DMS79 (cell line): ENCODE measurements around the gene PSRC1.

ENCODE experiments used
- DNase-seq: peaks from one replicate; lab custom pipeline; 2025; lab: John Stamatoyannopoulos, UW

The PSRC1 gene

DNA sequence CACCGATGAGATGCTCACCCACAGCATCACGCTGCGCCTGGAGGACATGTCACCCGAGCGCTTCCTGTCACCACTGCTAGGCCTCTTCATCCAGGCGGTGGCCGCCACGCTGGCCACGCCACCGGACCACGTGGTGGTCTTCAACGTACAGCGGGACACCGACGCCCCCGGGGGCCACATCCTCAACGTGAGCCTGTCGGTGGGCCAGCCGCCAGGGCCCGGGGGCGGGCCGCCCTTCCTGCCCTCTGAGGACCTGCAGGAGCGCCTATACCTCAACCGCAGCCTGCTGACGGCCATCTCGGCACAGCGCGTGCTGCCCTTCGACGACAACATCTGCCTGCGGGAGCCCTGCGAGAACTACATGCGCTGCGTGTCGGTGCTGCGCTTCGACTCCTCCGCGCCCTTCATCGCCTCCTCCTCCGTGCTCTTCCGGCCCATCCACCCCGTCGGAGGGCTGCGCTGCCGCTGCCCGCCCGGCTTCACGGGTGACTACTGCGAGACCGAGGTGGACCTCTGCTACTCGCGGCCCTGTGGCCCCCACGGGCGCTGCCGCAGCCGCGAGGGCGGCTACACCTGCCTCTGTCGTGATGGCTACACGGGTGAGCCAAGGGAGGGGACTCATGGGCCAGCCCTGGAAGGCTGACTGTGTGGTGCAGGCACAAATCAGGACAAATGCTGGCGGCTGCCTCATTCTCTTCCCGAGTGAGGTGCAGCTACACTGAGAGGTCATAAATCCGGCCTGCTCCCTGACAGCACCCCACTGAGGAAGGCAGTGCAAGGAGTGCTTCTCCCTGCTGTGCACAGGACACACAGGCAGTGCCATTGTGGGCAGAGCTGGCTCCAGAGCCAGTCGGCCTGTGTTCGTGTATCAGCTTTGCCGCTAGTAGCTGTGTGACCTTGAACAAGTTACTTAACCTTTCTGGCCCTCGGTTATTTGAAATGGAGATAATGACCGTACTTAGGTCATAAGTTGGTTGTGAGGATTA, 24.2 kb downstream of the PSRC1 start:
- DNase-seq: no peak

DNA sequence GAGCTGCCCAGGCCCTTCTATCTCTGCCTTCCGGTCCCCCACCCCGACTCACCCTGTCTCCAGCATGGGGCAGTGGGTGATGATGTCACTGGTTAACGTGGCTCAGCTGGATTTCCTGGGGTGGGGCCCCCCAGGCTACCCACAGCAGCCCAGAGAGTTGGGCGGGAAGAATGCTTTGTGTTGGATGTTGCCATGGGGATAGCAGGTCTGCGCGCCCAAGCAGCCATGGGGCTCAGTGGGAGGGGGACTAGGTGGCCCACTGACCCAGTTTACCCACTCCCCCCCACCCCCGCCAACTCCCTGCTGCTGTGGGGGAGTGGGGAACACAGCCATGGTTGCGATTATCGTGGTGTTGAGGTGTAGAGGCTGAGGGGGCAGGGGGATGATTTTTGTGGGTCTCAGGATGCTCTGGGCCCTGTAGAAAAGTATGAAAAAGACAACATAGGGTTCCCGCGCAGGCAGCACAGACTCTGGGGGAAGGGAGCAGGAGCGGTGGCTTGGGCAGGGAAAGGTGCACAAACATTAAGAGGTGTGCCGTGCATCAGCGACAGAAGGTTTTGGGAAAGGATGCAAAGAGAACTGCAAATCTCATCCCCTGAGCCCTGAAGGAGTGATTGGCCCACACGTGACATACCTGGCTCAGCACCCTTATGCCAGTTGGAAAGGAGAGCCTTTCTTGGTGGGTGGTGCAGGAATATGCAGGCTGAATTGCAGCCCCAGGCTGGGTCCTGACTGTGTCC, 25.1 kb downstream of the PSRC1 start:
- no peak for DNase-seq

DNA sequence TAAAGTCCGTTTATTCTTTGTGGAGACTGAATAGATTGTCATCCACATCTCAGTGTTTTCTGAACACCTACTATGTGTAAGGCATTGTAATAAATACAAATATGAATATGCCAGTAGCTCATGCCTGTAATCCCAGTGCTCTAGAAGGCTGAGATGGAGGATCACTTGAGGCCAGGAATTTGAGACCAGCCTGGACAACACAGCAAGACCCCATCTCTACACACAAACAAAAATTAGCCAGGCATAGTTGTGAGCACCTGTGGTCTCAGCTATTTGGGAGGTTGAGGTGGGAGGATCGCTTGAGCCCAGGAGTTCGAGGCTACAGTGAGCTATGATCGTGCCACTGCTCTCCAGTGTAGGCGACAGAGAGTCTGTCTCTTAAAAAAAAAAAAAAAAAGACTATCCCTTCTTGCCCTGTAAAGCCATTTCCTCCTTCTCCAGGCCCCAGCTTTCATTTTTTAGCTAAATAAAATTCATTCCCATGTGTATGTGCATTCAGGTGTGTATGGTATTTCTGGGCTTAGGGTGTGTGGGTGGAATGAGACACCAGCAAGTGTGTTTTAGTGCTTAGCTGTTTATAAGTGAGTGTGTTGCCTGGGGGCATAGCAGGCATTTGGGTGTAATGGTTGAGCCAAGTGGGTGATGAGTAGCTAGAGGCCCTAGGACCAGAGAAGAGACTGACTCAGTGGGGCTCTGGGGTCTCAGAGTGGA, 25.8 kb downstream of the PSRC1 start:
- DNase-seq: no peak

DNA sequence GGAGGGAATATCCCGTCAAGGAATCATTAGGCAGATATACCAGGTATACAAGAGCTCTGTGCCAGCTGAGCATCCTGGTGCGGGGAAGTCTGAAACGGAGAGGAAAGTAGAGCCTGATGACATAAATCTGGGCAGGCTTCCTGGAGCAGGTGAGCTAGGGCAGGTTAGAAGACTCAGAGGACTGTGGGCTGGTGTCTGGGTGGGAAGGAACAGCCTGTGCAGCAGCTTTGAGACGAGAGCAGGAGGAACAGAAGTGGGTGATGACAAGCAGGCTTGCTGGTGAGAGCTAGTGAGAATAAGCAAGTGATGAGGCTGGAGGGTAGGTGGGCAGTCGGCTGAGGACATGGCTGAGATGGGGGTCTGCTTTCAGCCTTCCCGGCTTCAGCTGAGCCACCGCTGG, 26.9 kb downstream of the PSRC1 start:
- DNase-seq: no peak

DNA sequence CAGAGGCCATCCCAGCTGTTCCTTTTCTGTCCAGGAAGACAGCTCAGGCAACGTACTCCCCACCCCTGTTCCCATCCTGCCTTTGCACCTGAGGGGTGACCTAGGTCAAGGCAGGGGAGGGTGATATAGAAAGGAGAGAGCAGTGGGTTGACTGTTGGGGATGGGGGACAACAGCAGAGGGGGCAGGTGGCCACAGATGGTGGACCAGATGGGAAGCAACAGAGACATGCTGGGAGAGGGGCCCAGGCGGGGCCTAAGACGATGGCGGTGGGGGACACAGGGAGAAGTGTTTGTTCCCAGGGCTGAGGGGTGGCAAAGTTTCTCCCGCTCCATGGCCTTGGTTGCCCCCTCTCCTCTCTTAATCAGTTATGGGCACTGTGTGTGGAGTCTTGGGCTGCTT, 27.3 kb downstream of the PSRC1 start:
- DNase-seq: no peak

DNA sequence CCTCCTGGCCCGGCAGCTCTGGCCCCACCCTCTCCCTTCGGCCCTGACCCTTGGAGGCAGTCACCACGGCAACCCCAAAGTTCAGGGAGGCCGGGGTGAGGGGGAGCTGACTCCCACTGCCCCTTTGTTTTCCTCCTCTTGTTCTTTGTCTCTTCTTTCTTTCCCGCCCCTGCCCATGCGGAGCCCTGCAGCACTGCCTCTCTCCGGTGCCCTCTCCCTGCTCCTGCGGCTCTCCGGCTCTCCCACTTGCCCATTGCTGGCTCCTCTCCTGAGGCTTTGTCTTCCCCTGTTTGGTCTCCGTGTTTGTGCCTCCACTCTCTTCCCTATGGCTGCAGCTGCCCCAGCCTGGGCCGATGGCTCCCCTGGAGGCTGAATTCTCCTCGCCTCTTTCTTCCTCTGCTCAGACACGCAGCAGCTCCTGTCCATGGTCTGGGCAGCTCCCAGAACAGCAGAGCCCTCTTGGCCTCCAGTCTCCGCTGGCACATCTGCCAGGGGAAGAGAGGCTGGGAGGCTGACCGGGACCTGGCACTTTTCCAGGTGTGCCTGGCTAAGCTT, 27.8 kb downstream of the PSRC1 start:
- no peak for DNase-seq

DNA sequence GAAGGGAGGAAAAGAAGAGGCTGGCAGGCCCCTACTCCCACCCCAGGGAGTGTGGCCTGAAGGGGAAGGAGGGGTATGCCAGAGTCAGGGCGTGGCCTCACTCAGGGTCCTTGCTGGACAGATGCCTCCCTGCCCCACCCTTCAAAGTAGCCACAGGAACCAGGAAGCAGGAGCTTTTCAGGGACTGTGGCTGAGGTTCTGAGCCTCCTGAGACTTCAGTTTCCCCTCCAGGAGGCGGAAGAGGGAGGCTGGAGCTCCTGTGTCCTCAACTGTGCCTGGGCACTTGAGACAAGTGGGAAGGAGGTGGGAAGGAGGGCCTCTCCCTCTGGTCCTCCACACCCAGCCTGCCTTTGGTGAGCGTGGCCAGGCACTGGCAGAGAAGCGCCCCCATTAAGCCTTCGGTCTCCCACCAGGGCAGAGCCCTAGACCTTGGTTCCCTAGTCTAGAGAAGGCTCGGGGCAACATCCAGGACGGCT, 28.3 kb downstream of the PSRC1 start:
- DNase-seq: no peak

DNA sequence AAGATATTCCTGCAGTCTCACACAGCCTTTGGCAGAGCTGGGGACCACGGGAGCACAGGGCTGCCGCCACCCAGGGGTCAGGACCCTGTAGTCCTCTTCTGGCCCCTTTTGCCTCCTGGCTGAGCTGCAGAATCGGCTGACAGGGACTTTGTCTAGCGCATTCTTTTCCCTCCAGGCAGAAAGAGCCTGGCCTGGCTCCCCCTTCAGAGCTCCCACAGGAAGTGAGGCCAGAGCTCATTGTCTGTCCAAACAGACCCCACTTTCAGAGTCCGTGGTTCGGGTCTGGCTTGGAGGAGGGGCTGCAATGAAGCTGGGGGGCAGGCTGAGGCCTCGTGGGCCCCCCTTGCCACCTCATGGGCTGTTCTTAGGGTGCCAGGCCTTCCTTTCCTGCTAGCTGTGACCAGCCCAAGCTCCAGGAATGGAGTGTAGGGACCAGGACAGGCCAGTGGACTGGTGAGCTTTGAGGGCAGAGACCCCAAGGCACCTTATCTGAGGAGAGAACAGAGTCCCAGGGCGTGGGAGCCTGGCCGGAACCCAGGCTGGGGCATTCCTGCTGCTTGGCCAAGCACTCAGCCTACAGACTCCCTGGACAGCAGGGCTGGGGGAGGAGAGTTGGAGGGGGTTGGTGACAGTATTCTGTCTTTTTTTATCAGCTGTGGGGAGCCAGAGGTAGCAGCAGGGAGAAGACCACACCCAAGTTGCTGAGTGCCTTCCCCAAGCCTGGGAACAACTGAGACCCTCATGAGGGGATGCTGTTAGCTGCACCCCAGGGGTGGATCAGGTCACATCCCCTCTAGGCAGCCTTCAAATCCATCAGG, 28.9 kb downstream of the PSRC1 start:
- DNase-seq: no peak

DNA sequence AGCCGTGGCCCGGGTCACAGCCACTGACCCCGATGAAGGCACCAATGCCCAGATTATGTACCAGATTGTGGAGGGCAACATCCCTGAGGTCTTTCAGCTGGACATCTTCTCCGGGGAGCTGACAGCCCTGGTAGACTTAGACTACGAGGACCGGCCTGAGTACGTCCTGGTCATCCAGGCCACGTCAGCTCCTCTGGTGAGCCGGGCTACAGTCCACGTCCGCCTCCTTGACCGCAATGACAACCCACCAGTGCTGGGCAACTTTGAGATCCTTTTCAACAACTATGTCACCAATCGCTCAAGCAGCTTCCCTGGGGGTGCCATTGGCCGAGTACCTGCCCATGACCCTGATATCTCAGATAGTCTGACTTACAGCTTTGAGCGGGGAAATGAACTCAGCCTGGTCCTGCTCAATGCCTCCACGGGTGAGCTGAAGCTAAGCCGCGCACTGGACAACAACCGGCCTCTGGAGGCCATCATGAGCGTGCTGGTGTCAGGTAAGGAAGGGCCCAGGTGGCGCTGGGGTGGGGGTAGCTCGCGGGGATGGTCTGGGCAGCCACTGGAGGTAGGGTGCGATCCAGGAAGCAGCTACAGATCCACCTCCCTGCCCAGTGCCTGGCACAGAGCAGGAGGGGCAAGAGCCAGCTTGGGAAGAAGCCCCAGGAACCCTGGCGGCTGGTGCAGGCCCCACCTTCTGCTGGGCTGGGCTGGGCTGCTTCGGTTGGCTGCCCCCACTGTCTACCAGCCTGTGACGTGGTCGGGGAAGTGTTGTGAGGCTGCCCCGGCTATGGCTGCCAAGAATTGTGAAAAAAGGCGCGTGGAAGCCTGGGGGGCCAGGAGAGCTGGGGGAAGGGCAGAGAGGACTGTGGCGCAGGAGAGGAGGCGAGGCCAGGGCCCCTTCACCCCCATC, 29.8 kb downstream of the PSRC1 start:
- DNase-seq: no peak

DNA sequence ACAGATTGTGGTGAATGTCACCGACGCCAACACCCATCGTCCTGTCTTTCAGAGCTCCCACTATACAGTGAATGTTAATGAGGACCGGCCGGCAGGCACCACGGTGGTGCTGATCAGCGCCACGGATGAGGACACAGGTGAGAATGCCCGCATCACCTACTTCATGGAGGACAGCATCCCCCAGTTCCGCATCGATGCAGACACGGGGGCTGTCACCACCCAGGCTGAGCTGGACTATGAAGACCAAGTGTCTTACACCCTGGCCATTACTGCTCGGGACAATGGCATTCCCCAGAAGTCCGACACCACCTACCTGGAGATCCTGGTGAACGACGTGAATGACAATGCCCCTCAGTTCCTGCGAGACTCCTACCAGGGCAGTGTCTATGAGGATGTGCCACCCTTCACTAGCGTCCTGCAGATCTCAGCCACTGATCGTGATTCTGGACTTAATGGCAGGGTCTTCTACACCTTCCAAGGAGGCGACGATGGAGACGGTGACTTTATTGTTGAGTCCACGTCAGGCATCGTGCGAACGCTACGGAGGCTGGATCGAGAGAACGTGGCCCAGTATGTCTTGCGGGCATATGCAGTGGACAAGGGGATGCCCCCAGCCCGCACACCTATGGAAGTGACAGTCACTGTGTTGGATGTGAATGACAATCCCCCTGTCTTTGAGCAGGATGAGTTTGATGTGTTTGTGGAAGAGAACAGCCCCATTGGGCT, 30.6 kb downstream of the PSRC1 start:
- no peak for DNase-seq

DNA sequence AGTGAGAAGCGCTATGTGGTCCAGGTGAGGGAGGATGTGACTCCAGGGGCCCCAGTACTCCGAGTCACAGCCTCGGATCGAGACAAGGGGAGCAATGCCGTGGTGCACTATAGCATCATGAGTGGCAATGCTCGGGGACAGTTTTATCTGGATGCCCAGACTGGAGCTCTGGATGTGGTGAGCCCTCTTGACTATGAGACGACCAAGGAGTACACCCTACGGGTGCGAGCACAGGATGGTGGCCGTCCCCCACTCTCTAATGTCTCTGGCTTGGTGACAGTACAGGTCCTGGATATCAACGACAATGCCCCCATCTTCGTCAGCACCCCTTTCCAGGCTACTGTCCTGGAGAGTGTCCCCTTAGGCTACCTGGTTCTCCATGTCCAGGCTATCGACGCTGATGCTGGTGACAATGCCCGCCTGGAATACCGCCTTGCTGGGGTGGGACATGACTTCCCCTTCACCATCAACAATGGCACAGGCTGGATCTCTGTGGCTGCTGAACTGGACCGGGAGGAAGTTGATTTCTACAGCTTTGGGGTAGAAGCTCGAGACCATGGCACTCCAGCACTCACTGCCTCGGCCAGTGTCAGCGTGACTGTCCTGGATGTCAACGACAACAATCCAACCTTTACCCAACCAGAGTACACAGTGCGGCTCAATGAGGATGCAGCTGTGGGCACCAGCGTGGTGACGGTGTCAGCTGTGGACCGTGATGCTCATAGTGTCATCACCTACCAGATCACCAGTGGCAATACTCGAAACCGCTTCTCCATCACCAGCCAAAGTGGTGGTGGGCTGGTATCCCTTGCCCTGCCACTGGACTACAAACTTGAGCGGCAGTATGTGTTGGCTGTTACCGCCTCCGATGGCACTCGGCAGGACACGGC, 31.4 kb downstream of the PSRC1 start:
- no peak for DNase-seq

DNA sequence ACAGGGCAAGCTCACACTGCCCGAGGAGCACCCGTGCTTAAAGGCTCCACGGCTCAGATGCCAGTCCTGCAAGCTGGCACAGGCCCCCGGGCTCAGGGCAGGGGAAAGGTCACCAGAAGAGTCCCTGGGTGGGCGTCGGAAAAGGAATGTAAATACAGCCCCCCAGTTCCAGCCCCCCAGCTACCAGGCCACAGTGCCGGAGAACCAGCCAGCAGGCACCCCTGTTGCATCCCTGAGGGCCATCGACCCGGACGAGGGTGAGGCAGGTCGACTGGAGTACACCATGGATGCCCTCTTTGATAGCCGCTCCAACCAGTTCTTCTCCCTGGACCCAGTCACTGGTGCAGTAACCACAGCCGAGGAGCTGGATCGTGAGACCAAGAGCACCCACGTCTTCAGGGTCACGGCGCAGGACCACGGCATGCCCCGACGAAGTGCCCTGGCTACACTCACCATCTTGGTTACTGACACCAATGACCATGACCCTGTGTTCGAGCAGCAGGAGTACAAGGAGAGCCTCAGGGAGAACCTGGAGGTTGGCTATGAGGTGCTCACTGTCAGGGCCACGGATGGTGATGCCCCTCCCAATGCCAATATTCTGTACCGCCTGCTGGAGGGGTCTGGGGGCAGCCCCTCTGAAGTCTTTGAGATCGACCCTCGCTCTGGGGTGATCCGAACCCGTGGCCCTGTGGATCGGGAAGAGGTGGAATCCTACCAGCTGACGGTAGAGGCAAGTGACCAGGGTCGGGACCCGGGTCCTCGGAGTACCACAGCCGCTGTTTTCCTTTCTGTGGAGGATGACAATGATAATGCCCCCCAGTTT, 32.3 kb downstream of the PSRC1 start:
- DNase-seq: no peak

DNA sequence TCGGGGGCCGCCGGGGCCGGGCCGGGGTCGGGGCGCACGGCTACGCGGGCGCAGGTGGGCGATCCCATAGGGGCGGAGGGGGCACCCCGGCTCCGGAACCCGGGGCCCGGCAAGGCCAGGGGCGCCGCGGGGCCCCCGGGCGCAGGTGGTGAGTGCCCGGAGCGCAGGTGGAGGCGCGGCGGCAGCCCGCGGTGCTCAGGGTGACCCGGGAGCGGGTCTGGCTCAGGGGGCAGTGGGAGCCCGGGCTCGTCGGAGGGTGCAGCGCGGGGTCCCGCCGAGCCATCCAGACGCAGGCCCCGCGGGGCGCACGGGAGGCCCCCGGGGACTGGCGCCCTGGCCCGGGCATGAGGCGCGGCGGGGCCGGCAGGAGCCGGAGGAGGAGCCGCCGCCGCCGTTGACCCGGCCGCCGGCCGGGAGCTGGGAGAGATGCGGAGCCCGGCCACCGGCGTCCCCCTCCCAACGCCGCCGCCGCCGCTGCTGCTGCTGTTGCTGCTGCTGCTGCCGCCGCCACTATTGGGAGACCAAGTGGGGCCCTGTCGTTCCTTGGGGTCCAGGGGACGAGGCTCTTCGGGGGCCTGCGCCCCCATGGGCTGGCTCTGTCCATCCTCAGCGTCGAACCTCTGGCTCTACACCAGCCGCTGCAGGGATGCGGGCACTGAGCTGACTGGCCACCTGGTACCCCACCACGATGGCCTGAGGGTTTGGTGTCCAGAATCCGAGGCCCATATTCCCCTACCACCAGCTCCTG, 33.1 kb downstream of the PSRC1 start:
- no peak for DNase-seq

DNA sequence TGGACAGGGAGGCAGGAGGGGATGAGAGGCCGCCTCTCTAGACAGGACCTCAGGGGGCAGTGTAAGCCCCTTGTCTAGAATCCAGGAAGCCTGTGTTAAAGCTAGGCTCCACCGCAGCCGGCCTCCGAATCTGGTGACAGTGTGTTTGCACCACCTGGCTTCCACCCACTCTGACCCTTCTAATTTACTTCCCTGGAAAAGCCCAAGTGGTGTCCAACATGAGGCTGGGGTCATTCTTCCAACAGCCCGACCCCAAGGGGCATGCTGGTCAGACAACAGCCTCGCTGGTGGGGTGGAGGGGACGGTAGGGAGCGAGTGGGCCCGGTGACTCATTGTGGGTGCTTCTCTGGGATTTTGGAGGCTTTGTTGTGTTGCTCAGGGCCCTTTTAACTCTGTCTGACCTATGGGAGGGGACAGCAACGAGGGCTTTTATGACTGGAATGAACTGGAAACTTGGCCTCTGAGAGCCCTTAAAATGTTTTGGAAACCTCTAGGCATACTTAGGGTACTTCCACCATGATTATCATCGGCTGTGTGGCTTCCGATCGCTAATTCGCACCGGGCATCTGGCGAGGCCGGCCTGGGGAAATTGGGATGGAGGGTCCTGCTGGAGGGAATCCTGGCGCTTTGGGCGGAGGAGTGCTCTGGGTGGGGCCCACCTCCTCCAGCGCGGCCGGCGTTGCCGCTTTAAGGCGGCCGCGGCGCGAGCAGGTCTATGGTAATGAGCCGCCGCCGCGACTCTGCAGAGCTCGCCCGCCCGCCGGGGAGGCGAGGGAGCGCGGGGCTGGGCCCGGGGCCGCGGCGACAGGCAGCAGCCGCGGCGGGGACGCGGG, 33.9 kb downstream of the PSRC1 start, which contains the start of gene CELSR2:
Gene CELSR2, plus strand, starts transcription at position 743 of the 833 bp plus-strand sequence. CDS start 541 bp downstream, outside the sequence.
- peak; percentile 30 for DNase-seq

DNA sequence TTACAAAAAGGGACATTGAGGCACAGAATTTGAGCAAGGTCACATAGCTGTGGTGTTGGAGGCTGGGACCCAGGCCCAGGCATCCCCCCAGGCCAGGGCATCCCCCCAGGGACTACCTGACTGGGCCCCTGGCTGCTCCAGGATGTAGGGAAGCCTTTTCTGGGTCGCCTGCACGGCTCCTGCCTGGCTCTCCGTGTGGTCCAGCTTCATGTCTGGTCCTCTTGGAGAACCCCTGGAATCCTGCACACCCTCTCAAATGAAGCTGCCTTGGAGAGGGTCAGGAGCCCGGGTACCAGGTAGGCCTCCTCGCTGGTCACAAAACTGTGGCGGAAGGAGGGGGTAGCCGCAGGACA, 34.5 kb downstream of the PSRC1 start:
- no peak for DNase-seq
